CD4-positive, alpha-beta T cell (primary cell): Measurements from ENCODE around the gene SPSB1. TPM values are rescaled to one million over a fixed set of nuclear protein-coding genes. Genes with fewer than 3 reads are reported as not detected.

Experiments used
- ATAC-seq: fragments of 200-7000 bp; cut with Tn5 transposase; one replicate; pipeline ENCODE4 v1.10.0; 2022; ENCODE audit warnings: mild to moderate bottlenecking; ENCODE audit not compliant: poor library complexity
- CTCF ChIA-PET: fragments of 350-600 bp; sonication (Branson Sonifier 250); formaldehyde crosslinking; loops from one replicate; lab custom pipeline; 2021; ENCODE audit warnings: antibody characterized with exemption, inconsistent platforms; lab: Charles Lee
- POLR2A ChIA-PET: fragments of 350-600 bp; sonication (Branson Sonifier 250); formaldehyde crosslinking; loops from one replicate; lab custom pipeline; 2021; ENCODE audit warnings: antibody characterized with exemption, inconsistent platforms; lab: Charles Lee
- DNase-seq, 14 experiments: peaks; one replicate each; pipeline ENCODE4 v3.0.0-alpha.2; 2013 to 2020; ENCODE audit warnings: mixed read lengths in 2 of 14
- H3K27ac ChIP-seq, 2 donors: one replicate each; pipeline versions ENCODE4 v1.5.1 to v1.7.0; 2013; ENCODE audit warnings: low read length in 2 of 2, low read depth in 1 of 2, mild to moderate bottlenecking in 1 of 2
- H3K27me3 ChIP-seq, 2 experiments: 1 replicate in 1 of 2; 2 replicates in 1 of 2; pipeline versions ENCODE4 v1.6.1 to v1.7.0; 2013; ENCODE audit warnings: low read length in 2 of 2, control low read depth in 1 of 2, mild to moderate bottlenecking in 1 of 2, moderate library complexity in 1 of 2; ENCODE audit not compliant: insufficient read depth in 2 of 2, control insufficient read depth in 1 of 2
- H3K36me3 ChIP-seq: one replicate; pipeline ENCODE4 v1.6.1; 2013; ENCODE audit warnings: low read length, control low read depth; ENCODE audit not compliant: insufficient read depth
- H3K4me1 ChIP-seq: one replicate; pipeline ENCODE4 v1.6.1; 2013; ENCODE audit warnings: low read length, control low read depth; ENCODE audit not compliant: insufficient read depth
- H3K4me3 ChIP-seq: one replicate; pipeline ENCODE4 v1.5.1; 2013; ENCODE audit warnings: mild to moderate bottlenecking, low read length, moderate library complexity
- H3K9me3 ChIP-seq, 2 experiments: 1 replicate in 1 of 2; 2 replicates in 1 of 2; pipeline versions ENCODE4 v1.6.1 to v1.7.0; 2013; ENCODE audit warnings: low read length in 2 of 2, mild to moderate bottlenecking in 2 of 2, control low read depth in 1 of 2, moderate library complexity in 1 of 2; ENCODE audit not compliant: control insufficient read depth in 1 of 2, insufficient read depth in 1 of 2
- H3K27ac Mint-ChIP-seq: one replicate; pipeline ENCODE4 v1.8.0; 2020; ENCODE audit warnings: mixed read lengths
- H3K27me3 Mint-ChIP-seq: one replicate; pipeline ENCODE4 v1.8.0; 2021; ENCODE audit warnings: mixed read lengths
- H3K36me3 Mint-ChIP-seq: one replicate; pipeline ENCODE4 v1.8.0; 2021; ENCODE audit warnings: low read depth, mixed read lengths
- H3K4me1 Mint-ChIP-seq: one replicate; pipeline ENCODE4 v1.8.0; 2021; ENCODE audit warnings: low read depth, mixed read lengths
- H3K4me3 Mint-ChIP-seq: one replicate; pipeline ENCODE4 v1.8.0; 2020; ENCODE audit warnings: mild to moderate bottlenecking, mixed read lengths
- H3K9me3 Mint-ChIP-seq: one replicate; pipeline ENCODE4 v1.8.0; 2020; ENCODE audit warnings: mixed read lengths
- CTCF ChIP-seq: fragments of 200-600 bp; IDR thresholded peaks from one replicate; pipeline ENCODE4 v1.8.0; 2022; ENCODE audit warnings: antibody characterized with exemption, mild to moderate bottlenecking
- intact Hi-C, 2 experiments: fragments of 100-400 bp; cut with DNase I in 1 of 2; cut with micrococcal nuclease in 1 of 2; formaldehyde crosslinking; loops; one replicate each; pipeline versions ENCODE4 v1.15.1 to v1.9.0; 2023 to 2025; cut with DNase I, micrococcal nuclease
- total RNA-seq, 174 experiments: library from RNA in 2 of 174; stranded (reverse) in 2 of 174; gene quantifications; one replicate each; pipeline ENCODE4 v1.2.3 and lab custom pipeline; 2021 to 2026

The SPSB1 gene
- total RNA-seq, 2 experiments from 2014 or later, result 1.9 to 2.3 TPM

DNA sequence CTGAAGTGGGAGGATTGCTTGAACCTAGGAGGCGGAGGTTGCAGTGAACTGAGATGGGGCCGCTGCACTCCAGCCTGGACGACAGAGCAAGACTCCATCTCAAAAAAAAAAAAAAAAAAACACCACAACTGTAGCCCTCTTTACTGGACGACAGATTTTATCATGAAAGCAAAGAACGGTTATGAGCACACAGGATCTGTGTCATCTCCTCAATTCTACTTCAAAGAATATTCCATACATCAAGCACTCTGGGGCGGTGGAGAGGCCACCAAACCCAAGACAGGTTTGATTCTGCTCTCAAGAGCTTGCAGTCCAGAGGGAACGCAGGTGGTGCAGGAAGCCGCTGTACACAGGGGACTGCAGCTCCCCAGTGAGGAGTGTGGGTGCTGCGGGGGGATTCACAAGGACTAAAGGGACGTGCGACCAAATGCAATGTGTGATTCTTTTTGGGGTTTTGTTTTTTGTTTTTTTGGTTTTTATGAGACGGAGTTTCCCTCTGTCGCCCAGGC, 110.1 kb downstream of the SPSB1 start:
- no peak for ATAC-seq
- intact Hi-C loops, result no loop called here
- Mint-ChIP-seq H3K36me3 (no peaks in the 10 kb centered on the region), H3K4me3 (no peak overlapping the region), H3K9me3 (no peaks in the 10 kb centered on the region), H3K27ac (no peak overlapping the region), H3K4me1 (peaks cover 22% of the 10 kb centered on the region), H3K27me3 (no peaks in the 10 kb centered on the region)
- H3K36me3 ChIP-seq, result no peaks in the 10 kb centered on the region
- peaks cover 26% of the 10 kb centered on the region for H3K4me1 ChIP-seq
- H3K27ac ChIP-seq, result no peak overlapping the region
- TF ChIP-seq CTCF, result no peak
- H3K4me3 ChIP-seq, result no peak overlapping the region
- ChIA-PET POLR2A (interaction anchor here (0.5 kb wide), 1 partner anchor 115 kb away, joined by 3 read pairs; no protein-coding TSS in a partner anchor), CTCF (no interaction called here)
- no peaks in the 10 kb centered on the region for H3K9me3 ChIP-seq
- DNase-seq, result no peak
- H3K27me3 ChIP-seq, result no peaks in the 10 kb centered on the region

GRCh38 chr1:9404117-9404914, 111.6 kb downstream of the SPSB1 start:
- POLR2A ChIA-PET, result no interaction called here
- no peak for TF ChIP-seq CTCF

DNA sequence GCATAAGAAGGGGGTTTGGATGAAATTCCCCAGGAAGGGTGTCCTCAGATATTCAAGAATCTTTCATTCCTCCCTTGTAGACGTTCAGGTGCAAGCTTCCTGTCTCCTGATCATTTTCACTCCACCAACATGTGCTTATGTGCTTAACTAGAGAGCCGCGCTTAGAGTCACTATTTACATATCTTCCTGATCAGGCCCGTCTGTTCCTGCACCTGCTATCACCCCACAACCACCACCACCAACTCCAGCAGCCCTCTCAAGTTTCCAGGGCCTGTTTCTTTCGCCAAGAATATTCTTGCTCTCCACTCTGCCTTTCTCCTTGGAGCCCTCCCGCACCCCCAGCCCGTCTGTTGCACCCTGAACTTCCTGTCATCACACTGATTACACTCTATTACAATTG, 113.4 kb downstream of the SPSB1 start:
- Mint-ChIP-seq H3K27me3 (no peaks in the 10 kb centered on the region), H3K36me3 (no peaks in the 10 kb centered on the region), H3K27ac (no peak overlapping the region), H3K4me3 (no peak overlapping the region), H3K9me3 (no peaks in the 10 kb centered on the region), H3K4me1 (peaks cover 16% of the 10 kb centered on the region)
- Histone ChIP-seq H3K4me1 (peaks cover 7% of the 10 kb centered on the region), H3K36me3 (no peaks in the 10 kb centered on the region), H3K4me3 (no peak overlapping the region), H3K9me3 (no peaks in the 10 kb centered on the region), H3K27ac (no peak overlapping the region), H3K27me3 (no peaks in the 10 kb centered on the region)
- ATAC-seq (no peak), DNase-seq (no peak)
- POLR2A ChIA-PET, result no interaction called here
- no peak for TF ChIP-seq CTCF
- CTCF ChIA-PET, result no interaction called here
- intact Hi-C loops, result no loop called here

More at GRCh38 chr1:9404117-9404914, 111.6 kb downstream of the SPSB1 start:
- DNase-seq (no peak), ATAC-seq (no peak)
- Histone ChIP-seq H3K4me3 (no peak overlapping the region), H3K27ac (no peak overlapping the region), H3K27me3 (no peaks in the 10 kb centered on the region), H3K36me3 (no peaks in the 10 kb centered on the region), H3K9me3 (no peaks in the 10 kb centered on the region), H3K4me1 (peaks cover 21% of the 10 kb centered on the region)
- H3K4me3 Mint-ChIP-seq, result no peak overlapping the region
- intact Hi-C loops, result no loop called here
- H3K9me3 Mint-ChIP-seq, result no peaks in the 10 kb centered on the region
- peaks cover 22% of the 10 kb centered on the region for H3K4me1 Mint-ChIP-seq
- no peaks in the 10 kb centered on the region for H3K27me3 Mint-ChIP-seq
- CTCF ChIA-PET, result no interaction called here
- no peak overlapping the region for H3K27ac Mint-ChIP-seq
- no peaks in the 10 kb centered on the region for H3K36me3 Mint-ChIP-seq
